Activated T-cell treated with anti-CD3 and anti-CD28 coated beads for 4 hours (primary cell): Measurements from ENCODE around the gene RHOA.
"Not testable (repeated sequence)": the region's sequence is repeated elsewhere in the genome, so short reads cannot be mapped to it uniquely, and the experiment has no call there.

ENCODE experiments used
- DNase-seq: peaks from one replicate; pipeline ENCODE4 v3.0.0-alpha.2; 2020

Gene RHOA

DNA sequence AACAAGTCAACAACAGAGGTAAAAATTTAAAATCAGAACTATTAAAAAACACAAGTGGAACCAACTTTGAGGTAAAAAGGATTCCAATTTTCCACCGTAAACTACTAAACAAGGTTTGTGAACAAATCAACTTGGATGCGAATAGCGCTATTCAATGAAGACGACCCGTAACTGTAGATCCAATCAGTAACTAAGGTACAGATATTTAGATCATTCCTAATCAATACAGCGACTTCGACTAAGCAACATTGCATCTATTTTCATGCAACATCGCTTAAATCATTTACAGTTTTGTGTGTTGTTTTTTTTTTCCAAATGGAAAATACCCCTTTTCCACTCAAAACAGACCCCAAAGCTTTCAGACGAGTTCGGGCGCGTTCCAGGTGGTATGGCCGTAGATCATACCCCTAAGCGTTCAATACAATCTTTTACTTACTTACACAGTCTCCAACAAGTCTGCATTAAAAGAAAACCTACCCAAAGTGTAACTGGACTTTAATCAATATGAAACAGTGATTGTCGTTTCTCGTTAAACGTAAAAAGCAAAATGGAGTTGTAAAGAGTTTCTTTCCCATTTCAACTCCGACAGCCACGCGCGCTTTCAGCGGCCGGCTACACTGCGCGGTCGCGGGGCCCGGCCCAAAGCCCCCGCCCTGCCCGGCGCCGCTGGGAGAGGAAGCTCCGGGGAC lies 786 bp downstream of the RHOA start:
- no peak for DNase-seq

DNA sequence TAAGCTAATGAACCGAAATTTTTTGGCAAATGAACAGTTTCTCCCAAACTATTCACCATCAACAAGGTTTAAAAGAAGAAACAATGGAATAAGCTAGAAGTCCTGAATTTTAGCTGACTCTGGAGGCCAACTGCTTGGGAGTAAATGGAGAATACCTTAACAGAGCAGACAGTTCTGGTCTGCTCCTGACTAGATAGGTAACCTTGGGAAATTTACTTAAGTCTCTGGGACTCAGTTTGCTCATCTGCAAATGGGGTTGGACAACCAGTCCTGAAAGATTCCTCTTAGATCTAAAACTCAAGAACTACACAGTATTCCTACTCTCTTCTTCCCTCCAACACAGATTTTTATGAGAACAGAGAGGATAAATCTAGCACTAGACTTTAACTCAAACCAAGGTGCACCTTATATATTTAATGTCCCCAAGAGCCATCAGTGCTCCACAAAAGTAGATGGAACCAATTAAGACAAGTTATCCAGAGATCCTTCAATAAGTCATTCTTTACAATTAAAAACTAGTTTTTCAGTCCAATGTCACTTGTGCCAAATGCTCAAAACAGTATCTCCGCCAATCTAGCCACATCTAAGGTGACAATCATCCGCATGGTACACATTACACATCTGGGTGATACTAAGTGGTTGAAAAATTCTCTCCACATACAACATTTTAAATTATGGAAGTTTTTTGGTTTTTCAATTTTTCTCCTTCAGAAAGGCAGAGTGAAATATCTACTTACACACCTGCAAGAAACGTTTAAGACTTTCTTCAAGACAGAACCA lies 1.5 kb downstream of the RHOA start:
- no peak for DNase-seq

DNA sequence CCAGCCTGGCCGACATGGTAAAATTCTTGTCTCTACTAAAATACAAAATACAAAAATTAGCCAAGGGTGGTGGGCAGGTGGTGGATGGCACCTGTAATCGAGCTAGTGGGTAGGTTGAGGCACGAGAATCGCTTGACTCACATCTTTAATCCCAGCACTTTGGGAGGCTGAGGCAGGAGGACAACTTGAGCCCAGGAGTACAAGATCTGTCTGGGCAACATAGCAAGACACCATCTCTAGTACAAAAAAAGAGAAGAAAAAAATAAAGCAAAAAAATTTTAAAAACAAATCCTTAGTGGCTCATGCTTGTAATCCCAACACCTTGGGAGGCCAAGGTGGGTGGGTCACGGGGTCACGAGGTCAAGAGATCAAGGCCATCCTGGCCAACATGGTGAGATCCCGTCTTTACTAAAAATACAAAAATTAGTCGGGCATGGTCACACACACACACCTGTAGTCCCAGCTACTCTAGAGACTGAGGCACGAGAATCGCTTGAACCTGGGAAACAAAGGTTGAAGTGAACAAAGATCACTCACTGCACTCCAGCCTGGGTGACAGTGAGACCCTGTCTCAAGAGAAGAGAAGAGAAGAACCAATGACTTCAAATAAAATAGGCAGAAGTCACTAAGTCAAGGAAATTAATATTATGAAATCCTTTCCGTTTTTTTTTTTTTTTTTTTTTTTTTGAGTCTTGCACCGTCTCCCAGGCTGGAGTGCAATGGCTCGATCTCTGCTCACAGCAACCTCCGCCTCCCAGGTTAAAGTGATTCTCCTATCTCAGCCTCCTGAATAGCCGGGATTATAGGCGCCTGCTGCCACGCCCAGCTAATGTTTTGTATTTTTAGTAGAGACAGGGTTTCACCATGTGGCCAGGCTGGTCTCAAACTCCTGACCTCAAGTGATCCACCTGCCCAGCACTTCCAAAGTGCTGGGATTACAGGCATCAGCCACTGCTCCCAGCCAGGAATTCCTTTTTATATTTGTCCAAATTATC lies 4.9 kb downstream of the RHOA start:
- no peak for DNase-seq

DNA sequence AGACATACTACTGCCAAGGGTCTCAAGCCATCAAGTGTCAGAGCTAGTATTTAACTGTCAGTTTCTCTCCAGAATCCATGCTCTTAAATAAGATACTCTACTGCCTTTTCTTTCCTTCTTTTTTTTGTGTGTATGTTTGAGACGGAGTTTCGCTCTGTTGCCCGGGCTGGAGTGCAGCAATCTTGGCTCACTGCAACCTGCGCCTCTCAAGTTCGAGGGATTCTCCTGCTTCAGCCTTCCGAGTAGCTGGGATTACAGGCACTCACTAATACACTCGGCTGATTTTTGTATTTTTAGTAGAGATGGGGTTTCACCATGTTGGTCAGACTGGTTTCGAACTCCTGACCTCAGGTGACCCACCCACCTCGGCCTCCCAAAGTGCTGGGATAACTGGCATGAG lies 6.2 kb downstream of the RHOA start:
- DNase-seq: not testable (repeated sequence)

DNA sequence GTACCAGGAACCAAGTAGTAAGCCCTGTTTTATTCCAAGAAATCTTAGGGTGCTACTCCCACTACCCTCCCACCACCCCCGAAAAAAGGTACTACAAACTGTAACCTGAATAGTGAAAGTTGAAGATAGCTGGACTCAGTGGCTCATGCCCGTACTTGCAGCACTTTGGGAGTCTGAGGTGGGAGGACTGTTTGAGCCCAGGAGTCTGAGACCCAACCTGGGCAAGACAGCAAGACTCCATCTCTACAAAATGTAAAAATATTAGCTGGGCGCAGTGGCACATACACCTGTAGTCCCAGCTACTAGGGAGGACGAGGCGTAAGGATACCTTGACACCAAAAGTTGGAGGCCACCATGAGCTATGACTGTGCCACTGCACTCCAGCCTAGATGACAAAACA lies 7.9 kb downstream of the RHOA start:
- DNase-seq: no peak

DNA sequence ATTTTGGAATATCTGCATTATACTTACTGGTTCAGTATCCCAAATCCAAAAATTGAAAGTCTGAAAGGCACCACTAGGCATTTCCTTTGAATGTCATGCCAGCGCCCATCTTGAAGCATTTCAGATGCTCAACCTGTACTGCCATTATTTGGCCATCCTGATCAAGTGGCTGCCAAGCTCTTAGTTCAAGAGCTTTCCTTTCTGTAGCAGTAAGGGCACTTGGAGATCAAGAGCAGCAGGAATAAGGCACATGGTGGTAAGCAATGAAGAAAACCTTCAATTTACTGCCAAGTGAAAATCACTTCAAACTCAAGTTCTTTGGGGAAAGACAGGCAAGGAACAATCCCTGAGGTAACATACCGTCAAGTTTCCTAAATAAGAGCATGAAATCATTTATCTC lies 10.0 kb downstream of the RHOA start:
- no peak for DNase-seq

DNA sequence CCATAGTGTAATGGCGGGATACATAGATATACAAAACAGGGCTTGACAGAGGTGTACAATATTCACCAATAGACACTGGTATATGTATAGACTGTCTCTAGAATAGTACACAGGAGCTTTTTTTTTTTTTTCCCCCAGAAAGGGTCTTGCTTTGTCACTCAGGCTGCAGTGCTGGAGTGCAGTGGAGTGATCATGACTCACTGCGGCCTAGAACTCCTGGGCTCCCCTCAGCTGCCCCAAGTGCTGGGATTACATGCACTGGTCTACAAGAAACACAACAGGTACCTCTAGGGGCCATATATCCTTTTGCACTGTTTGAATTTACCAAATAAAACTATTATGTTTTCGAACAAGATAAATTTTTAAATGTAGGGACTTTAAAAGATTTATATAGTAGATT lies 12.3 kb downstream of the RHOA start:
- no peak for DNase-seq

DNA sequence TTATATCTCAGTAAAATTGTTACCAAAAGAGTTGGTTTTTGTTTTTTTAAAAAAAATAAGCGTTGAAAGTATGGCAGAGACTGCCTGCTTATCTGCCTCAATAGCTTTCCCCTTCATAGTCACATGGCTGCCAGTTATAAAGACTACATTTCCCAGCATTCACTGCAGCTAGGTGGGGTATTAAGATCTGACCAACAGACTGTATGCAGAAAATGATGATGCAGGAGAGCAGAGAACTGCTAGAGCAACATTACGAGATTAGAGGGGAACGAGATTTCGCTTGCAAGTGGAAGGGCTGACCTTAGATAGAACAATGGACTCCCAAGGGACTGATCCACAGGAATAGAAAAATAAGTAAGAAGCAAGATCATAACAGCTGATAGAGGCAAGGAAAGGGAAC lies 14.3 kb downstream of the RHOA start:
- DNase-seq: no peak

DNA sequence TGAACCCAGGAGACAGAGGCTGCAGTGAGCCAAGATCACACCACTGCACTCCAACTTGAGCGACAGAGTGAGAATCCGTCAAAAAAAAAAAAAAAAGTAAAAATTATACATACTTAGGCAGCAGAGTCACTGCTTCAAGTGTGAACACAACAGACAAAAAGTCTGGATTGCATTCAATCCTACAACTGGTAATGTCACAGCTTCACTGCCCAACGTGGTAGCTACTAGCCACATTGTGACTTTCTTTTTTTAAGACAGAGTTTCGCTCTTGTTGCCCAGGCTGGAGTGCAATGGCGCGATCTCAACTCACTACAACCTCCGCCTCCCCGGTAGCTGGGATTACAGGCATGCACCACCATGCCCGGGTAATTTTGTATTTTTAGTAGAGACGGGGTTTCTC lies 20.5 kb downstream of the RHOA start:
- DNase-seq: not testable (repeated sequence)

DNA sequence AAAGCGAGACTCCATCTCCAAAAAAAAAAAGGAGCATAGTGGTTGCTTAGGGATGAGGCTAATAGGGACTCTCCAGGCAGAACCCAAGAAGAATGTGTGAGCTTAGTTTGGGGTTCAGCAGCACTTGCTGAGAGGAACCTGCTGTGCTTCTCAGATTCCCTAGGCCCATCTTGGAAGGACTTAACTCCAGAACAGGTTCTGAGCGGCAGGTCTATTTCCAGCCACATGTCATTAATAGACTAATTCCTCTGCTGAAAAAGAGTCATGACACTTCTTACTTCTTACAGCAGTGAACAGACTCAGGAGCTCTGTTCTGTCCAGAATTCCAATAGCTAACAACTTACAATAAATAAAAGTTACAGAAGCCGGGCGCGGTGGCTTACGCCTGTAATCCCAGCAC lies 22.5 kb downstream of the RHOA start:
- DNase-seq: no peak

DNA sequence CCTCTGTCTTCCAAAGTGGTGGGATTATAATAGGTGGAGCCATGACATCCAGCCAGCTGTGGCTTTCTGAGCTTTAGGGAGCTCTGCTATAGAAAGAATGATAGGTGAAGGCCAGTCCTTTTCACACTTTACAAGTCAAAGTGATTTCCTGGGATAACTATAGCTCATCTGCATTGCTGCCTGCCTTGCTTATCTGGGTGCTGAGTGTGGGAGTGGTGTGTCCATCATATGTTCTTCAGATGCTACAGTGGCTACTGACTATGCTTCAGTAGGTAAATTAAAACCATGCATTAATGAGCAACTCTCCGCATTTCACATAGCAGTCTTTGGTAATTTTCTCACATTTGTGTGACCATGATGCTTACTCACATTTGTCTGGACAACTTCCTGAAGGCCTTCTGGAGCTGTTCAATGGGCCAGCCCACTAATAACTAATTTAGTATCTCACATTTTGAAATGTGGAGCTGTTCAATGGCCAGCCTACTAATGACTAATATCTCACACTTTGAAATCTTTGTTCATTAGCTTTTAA lies 23.4 kb downstream of the RHOA start:
- DNase-seq: no peak

DNA sequence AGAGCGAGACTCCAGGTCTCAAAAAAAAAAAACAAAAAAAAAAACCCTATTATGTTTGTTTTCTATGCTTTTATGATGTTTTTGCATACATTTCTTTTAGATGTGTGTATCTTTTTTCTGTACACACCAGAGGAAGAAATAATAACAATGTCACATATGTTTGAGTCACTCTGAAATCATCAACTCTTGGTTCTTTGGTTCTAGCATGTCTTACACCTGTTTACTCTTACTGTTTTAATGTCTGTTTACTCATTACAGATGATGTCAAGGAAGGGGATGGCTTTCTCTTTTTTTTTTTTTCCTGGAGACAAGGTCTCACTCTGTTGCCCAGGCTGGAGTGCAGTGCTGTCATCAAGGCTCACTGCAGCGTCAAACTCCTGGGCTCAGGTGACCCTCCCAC lies 24.1 kb downstream of the RHOA start:
- no peak for DNase-seq

DNA sequence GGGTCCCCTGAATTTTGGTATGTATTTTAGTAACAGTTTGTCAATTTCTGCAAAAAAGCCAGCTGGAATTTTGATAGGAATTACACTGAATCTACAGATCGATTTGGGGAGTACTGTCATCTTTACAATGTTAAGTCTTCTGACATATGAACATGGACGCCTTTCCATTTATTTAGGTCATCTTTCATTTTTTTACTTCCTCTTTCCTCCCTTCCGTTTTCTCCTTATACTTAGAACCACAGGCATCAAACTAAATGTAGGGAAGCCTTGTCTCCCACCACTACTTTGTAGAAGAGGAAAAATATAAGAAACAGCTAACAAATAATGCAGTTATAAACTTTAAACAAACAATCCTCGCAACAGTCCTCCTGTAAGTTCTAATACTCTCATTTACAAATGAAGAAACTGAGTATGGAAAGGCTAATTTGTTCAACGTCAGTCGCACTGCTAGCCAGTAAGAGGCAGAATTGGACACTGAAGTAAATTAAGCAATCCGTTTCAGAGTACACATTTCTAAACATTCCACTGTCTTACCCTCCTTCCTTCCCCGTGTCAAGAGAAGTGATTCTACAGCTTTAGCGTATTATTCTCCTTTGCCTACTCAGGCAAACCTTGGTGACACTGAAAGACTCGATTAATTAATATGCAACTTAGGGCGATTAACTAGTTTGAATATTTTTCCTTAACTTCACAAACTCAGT lies 25.6 kb downstream of the RHOA start:
- no peak for DNase-seq

DNA sequence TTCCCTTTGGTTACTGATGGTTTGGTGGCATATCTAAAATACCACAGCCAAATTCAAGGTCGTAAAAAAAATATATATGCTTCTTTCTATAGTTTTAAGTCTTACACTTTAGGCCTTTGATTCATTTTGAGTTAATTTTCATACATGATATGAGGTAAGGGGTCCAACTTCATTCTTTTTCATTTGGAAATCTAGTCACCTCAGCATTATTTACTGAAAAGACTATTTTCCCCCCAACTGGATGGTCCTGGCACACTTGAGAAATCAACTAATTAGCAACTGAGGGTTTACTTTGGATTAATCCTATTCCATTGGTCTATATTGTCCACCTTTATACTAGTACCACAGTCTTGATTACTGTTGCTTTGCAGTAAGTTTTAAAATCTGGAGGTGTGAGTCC lies 26.2 kb downstream of the RHOA start:
- DNase-seq: no peak

DNA sequence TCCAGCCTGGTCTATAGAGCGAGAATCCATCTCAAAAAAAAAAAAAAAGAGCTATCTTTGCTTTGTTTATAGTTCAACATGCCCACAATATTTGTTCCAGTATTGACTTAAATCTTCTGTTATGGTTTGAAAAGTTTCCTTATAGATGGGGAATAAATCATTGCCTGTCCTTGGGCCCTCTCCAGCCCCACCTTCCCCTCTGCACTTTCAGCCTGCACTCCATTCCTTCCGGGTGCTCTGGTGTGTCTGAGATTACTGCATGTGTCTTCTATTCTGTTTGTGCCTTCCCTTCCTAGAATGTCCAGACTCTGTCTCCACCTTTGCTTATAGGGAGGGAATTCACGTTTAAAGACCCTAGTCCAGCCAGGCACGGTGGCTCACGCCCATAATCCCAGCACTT lies 28.4 kb downstream of the RHOA start:
- DNase-seq: no peak

DNA sequence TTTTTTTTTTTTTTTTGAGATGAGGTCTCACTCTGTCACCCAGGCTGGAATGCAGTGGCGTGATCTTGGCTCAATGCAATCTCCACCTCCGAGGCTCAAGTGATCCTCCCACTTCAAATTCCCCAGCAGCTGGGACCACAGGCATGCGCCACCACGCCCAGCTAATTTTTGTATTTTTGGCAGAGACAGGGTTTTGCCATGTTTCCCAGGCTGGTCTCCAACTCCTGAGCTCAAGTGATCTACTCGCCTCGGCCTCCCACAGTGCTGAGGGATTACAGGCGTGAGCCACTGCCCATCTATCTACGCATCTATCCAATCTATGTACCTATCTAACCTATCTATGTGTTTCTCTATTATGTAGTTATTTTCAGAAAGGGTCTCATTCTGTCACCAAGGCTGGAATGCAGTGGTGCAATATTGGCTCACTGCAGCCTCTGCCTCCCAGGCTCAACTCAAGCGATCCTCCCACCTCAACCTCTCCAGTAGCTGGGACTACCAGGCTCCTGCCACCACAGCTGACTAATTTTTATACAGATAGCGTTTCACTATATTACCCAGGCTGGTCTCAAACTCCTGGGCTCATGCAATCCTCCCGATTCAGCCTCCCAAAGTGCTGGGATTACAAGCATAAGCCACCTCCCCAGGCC lies 33.4 kb downstream of the RHOA start:
- no peak for DNase-seq

DNA sequence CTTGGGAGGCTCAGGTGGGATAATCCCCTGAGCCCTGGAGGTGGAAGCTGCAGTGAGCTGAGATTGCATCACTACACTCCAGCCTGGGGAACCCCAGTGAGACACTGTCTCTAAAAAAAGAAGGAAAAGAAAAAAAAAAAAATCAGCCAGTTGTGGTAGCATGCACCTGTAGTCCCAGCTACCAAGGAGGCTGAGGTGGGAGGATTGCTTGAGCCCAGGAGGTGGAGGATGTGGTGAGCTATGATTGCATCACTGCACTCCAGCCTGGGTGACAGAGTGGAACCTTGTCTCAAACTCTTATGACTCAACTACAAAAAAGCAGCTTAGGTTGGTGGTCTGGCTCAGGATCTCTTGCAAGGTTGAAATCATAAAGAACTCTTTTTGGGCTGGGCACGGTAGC lies 34.3 kb downstream of the RHOA start:
- DNase-seq: peak; percentile 38

DNA sequence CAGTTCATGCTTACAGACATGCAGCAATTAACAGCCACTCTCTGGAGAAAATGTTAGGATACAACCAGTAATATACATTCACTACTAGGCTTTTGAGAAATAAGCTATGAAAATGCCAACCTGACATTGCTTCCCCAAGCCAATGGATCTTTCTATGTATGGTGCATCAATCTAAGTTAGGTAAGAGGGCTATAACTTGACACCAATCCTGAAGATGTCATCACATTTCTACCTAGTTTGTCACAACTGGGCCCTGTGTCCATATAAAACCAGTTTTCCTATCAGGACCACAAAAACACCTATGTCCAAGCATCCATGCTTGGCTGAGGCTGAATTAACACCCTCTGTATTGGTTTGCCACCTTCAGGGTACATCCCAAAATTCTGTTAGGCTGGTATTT lies 39.8 kb downstream of the RHOA start:
- DNase-seq: no peak

DNA sequence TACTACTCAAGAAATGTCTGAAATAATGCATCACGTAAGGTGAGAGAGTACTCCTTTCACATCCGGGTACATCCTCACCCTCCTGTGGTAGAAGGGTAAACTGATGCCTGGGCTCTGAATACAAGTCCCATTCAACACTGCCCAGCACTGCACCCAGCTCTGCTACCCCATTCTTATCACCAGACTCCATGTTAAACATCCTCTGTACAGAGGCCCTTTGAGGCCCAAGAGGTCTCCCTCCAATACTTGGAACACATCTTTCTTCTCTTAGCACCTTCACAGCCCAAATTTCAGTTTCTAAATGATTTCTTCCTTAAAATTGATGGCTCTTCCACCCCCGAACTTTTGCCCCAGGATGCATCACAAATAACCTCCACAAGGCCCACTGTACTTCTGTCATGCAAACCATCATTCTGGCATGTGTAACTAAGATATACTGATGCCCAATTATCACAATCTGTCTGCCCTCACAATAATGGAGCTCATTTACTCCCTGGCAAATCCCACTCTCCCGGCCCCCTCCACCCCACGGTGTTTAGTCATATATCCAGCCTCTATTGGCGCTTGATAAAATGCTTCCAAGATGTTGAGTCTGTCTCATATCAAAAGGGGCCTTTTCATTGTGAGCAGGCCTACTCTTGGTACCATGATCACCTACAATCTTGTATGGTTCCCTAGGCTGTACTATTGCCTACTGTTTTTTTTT lies 41.0 kb downstream of the RHOA start:
- DNase-seq: no peak

DNA sequence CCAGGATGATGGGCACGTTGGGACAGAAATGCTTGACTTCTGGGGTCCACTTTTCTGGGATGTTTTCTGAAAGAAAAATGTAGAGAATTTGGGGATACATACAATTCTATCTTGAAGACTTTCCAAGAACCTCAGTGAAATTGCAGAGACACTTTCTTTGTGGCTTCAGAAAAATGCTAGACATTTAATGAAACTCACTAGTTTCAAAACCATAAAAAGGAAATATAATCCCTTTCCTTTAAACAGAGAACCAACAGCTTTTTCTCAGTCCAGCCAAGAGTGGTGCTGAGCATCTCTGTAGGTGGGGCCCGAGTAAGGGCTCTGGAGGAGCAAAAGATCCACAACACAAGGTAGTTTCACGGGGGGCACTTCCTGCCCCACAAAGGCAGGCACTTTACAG lies 49.2 kb downstream of the RHOA start:
- DNase-seq: no peak

DNA sequence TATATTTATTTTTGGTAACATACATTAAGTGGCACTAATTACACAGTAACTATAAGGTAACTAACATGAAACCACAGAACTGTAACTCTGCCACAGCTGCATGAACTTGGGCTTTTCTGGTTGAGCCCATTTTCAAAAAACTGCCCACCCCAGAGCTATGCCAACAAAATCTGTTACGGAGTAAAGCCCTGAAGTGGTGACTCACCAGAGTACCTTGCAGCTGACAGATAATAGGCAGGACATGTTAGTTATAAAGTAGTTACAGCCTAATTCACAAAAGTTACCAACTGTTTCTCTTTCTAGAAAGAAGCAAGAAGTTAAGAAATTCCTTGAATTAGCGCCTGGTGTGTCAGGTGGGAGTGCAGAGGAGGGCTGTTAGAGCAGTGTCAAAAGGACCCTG lies 52.2 kb downstream of the RHOA start:
- no peak for DNase-seq

DNA sequence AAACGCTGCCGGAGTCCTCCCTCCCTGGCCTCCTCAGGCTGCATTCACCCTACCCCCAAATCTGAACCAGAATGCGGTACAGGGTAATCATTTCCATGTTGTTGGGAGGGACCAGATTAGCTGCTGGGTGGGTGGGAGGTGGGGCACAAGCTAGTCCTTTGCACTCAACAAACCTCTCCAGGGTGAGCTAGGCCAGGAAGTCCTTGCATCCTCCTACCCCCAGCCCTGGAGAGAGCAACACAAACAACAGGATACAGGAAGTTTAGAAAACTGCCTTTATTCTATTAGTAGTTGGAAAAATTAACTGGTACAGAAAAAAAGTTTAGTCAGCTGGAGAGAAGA lies 52.9 kb downstream of the RHOA start:
- DNase-seq: peak; percentile 7
